Hepatocyte (in vitro differentiated cells): Measurements from ENCODE around the gene CLEC11A.

Experiments used
- EZH2 ChIP-seq: fragments of 200-600 bp; sonication (generic); IDR thresholded peaks from 2 replicates; pipeline ENCODE4 v1.6.1; 2016; ENCODE audit warnings: antibody characterized with exemption, mild to moderate bottlenecking, borderline replicate concordance
- TF ChIP-seq, protein P1 (sequence below): fragments of 200-600 bp; sonication (generic); IDR thresholded peaks from 2 replicates; pipeline ENCODE4 v1.5.1; 2016; ENCODE audit warnings: antibody characterized with exemption, mild to moderate bottlenecking; ENCODE audit not compliant: poor library complexity

- TF ChIP-seq, protein P1, sequence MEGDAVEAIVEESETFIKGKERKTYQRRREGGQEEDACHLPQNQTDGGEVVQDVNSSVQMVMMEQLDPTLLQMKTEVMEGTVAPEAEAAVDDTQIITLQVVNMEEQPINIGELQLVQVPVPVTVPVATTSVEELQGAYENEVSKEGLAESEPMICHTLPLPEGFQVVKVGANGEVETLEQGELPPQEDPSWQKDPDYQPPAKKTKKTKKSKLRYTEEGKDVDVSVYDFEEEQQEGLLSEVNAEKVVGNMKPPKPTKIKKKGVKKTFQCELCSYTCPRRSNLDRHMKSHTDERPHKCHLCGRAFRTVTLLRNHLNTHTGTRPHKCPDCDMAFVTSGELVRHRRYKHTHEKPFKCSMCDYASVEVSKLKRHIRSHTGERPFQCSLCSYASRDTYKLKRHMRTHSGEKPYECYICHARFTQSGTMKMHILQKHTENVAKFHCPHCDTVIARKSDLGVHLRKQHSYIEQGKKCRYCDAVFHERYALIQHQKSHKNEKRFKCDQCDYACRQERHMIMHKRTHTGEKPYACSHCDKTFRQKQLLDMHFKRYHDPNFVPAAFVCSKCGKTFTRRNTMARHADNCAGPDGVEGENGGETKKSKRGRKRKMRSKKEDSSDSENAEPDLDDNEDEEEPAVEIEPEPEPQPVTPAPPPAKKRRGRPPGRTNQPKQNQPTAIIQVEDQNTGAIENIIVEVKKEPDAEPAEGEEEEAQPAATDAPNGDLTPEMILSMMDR, result no peak
- TF ChIP-seq EZH2, result no peak
Measured at GRCh38 chr19:50736338-50736737, 13.2 kb downstream of the CLEC11A start.
